Inferior parietal cortex (tissue), 1 donor: ENCODE measurements around the gene GNPDA2.

Source experiments
- DNase-seq: peaks from one replicate; pipeline ENCODE4 v3.0.0-alpha.2; 2016; ENCODE audit errors: extremely low spot score

GNPDA2 gene

DNA sequence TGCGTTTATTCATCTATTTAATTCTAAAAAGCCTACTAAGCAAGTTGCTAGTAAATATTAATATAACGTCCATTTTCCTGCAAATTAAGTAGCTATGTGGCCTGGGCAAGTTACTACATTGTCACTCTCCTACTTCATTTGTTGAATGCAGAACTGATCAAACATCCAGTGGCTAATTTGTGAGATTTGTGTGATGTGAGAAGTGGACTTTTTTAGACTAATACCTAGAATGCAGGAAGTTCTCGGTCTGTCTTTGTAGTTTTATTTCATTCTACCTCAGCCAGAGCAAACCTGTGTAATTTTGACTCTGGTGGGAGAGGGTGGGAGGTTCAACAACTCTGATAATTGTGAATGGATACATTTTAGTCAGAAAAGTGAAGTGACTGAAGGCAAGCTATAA lies 47.3 kb downstream of the GNPDA2 start:
- no peak for DNase-seq

DNA sequence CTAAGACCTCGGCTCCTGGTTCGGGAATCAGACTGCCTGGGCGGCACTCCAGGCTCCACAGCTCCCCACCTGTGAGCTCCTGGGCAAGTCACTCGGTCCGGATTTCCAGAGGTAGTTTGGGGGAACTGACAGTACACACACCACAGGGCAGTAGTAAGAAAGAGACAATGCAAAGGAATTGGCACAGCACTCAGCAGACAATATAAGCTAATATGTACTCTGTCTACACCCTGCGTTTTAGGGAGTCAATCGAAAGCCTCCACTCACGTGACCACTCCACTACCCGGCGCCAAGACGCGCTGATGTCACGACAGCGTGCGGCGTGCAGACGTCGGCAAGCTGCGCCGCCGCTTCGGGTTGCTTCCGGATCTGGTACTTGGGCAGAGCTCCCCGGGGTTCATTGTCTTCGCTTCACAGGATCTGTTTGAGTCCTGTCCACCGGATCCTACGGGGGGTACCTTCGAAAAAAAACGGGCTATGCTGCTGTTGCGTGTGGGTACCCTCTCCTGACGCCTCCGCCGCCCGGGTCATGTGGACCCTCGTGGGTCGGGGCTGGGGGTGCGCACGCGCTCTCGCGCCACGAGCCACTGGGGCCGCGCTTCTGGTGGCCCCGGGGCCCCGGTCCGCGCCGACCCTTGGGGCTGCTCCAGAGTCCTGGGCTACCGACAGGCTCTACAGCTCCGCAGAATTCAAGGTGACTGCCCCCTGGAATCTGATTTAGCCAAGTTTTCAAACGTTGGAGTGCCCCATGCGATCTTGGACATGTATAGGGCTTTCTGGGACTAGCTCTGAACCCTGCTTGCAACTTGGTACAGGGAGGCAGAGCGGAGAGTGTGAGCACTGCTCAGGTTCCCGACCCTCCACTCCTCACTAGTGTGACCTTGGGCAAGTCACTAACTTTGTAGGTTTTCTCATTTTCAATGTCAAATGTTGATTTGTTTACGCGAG lies 48.0 kb downstream of the GNPDA2 start, which contains the start of gene GUF1:
TSS of gene GUF1 (plus strand) at position 327 of the 948 bp plus-strand sequence. CDS start at position 530, 203 bp downstream.
- peak; percentile 94 for DNase-seq

DNA sequence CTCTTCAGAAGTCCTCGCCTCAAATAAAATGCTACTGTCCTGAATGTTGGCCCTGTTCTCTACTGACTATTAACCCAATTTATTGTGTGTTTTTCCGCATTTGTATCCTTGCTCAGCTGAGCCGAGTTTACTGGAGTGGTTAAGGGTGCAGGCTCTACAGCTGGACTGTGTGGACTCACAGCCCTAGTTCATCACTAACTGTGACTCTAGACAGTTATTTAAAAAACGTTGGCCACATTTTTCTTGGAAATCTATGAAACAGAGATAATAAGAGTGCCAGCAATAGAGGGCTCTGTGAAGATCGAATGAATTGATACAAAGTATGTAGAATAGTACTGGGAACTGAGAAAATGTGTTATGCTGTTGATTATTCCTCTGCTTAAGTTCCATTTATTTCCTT lies 51.0 kb downstream of the GNPDA2 start:
- DNase-seq, result no peak

DNA sequence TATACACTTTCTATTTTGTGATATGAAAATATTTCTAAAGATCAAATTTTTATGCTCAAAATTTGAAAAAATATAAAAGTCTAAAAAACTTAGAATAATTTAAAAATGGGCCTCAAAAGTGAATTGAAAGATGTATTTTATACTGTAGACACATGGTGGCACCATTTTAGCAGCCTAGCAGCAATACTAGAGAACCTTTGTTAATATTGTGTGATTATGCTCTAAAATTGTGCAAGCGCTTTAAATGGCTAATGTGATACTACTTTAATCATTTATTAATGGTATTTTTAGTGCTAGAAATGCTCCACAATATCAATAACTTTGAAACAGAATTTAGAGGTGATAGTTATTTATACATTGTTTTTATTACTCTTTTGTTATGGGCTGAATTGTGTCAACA lies 51.9 kb downstream of the GNPDA2 start:
- no peak for DNase-seq

DNA sequence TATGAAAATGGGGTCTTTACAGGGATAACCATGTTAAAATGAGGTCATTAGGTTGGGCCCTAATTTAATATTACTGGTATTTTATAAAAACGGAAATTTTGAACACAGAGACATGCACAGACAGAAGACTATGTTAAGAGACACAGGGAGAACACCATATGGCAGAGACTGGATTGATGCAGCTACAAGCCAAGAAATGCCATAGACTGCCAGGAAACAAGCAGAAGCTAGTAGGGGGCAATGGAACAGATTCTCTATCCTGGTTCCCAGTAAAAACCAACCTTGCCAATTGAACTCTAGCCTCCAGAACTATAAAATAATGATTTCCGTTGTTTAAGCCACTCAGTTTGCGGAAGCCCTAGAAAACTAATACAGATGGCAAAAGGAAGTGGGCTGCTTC lies 54.7 kb downstream of the GNPDA2 start:
- no peak for DNase-seq

DNA sequence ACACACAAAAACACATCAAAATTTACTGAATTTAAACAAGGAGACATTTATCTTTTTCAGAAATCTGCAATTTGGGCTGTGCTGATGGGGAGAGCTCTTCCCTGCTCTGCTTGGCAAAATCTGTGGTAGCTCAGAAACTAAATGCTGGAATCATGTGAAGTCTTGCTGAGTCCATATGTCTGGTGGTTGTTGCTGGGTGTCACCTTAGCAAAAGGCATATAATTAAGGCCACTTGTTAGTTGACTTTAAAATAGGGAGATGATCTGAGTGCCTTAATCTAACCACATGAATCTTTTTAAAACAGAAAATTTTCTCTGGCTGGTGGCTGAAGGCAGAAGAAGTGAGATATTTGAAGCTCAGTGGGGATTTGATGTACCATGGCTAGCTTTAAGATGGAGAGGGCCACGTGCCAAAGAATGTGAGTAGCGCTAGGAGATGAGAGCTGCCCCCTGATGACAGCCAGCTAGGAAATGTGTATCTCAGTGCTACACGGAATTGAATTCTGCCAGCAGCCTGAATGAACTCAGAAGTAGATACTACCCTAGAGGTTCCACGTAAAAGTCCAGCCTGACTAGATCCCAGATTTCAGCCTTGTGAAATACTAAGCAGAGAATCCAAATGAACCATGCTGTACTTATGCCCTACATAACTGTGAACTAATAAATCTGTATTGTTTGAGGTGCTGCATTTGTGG lies 55.7 kb downstream of the GNPDA2 start:
- no peak for DNase-seq

DNA sequence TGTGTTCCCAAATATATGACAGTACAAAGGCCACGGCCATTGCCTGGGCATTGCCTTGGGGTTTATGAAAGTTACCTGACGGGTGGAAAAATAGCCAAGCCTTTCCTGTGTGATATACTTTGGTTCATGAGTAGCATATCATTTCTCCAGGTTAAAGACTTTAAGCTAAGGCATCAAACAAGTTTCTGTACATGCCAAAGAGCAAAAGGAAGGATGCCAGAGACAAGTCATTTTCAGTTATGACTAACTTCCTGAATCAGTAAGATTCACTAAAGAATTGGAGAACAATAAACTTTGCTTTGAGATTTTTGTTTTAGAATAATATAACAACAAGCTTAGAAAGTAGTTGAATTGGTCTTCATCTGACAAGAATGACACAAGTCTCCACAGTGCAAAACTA lies 57.8 kb downstream of the GNPDA2 start:
- no peak for DNase-seq

DNA sequence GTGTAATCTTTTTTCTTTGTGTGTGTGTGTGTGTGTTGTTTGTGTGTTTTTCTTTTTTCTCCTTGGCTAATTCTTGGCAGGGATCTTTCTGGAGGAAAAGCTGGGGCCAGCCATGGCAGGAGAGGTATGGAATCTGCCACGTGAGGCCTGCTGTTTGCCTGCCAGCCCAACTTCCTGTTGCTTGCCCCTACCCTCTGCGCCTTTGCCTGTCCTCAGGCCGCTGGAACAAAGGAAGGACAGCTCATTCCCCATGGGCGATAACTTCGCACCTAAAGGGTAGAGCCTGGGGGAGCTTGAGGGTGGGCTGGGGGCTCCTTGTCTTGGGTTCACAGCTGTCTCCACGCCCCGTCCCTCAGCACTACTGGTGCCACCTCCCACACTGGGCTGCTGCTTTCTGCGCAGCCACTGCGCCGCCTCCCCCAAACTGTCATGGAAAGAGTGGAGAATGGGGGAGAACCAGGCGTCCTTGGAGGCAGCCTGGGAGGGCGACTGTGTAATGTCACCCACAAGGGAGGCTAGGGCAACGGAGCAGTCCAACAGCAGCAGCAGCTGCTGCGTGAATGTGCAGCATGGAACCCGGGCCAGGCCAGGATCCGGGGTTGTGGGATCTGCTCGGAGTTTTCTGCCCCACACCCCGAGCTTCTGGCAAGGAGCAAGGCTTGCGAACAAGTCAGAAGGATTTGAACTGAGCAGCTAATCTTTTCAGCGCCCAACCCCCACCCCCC lies 62.7 kb downstream of the GNPDA2 start:
- no peak for DNase-seq

DNA sequence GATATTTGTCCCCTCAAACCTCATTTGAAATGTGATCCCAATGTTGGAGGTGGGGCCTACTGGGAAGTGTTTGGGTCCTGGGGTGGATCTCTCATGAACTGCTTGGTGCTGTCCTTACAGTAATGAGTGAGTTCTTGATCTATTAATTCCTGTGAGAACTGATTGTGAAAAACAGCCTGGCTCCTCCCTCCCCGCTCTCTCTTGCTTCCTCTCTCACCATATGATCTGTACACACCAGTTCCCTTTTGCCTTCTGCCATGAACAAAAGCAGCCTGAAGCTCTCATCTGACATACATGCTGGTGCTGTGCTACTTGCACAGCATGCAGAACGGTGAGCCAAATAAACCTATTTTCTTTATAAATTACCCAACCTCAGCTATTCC lies 63.7 kb downstream of the GNPDA2 start:
- no peak for DNase-seq

DNA sequence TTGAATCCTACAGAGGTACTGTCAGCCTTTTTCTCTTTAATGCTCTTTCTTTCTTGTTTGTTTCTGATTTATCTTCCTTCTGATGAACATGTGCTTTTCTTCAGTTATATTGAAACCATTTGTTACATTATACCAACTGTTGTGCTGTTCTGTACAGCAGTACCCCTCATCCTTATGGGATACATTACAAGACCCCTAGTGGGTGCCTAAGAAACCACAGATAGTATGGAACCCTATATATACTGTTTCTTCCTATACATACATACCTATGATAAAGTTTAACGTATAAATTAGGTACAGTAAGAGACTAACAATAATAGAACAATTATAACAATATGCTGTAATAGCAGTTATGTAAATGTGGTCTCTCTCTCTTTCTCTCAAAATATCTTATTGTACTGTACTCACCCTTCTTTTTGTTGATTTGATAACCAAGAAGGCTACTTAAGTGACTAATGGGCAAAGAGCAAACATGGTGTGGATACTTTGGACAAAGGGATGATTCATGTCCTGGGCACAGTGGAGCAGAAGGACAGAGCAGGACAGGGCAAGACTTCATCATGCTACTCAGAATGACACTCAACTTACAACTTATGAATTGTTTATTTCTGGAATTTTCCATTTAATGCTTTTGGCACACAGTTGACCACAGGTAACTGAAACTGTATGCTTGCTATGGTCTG lies 64.3 kb downstream of the GNPDA2 start:
- no peak for DNase-seq

DNA sequence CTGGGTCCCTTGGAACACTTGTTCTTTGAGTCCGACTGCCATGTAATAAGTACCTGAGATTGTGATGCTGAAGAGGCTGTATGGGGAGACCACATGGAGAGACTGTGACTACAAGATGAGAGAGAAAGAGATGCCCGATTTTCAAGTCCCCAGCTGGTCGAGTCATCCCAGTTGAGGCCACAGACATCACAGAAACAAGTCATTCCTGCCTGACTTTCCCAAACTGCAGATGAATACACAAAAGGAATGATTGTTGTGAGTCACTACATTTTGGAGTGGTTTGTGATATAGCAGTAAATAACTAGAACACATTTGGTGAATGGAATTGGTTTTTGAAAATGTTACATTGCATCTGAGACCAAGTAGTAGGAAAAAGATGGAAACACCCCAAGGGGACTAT lies 66.0 kb downstream of the GNPDA2 start:
- DNase-seq, result no peak

DNA sequence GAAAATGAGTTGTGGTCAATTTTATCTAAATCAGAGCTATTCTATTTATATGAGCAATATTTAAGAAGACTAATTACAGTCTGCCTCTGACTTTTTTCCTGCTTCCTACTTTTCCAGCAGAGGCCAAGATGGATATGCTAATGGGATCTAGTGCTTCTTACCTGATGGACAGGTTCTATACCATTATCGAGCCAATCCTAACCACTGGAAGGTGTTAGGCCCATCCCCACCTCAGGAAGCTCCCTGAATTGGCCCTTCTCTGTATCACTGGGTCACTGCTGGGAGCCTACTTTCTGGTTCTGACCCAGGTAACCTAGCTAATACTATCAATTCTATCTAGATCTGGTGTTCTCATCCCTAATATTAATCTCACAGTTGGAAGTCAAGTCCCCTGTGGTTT lies 74.4 kb downstream of the GNPDA2 start:
- DNase-seq, result no peak
